HT-29 (cell line): ENCODE measurements around the gene THNSL1. TPM values are rescaled to one million over a fixed set of nuclear protein-coding genes. Genes with fewer than 3 reads are reported as not detected.
"Not testable (repeated sequence)": the region's sequence is repeated elsewhere in the genome, so short reads cannot be mapped to it uniquely, and the experiment has no call there.

Experiments
- DNase-seq: peaks from one replicate; pipeline ENCODE4 v3.0.0-alpha.2; 2015; ENCODE audit warnings: low spot score
- total RNA-seq: library from RNA; depleted of rRNA; stranded (reverse); fragments of >200 nt; shearing (Covaris generic); gene quantifications from 2 replicates; pipeline ENCODE4 v1.2.3, GENCODE V29; 2014; rRNA removed

The THNSL1 gene, protein sequence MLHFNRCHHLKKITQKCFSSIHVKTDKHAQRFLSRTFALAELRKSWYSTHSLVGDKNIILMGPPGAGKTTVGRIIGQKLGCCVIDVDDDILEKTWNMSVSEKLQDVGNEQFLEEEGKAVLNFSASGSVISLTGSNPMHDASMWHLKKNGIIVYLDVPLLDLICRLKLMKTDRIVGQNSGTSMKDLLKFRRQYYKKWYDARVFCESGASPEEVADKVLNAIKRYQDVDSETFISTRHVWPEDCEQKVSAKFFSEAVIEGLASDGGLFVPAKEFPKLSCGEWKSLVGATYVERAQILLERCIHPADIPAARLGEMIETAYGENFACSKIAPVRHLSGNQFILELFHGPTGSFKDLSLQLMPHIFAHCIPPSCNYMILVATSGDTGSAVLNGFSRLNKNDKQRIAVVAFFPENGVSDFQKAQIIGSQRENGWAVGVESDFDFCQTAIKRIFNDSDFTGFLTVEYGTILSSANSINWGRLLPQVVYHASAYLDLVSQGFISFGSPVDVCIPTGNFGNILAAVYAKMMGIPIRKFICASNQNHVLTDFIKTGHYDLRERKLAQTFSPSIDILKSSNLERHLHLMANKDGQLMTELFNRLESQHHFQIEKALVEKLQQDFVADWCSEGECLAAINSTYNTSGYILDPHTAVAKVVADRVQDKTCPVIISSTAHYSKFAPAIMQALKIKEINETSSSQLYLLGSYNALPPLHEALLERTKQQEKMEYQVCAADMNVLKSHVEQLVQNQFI
- total RNA-seq = 1.5 and 2.0 TPM in 2 replicates

DNA sequence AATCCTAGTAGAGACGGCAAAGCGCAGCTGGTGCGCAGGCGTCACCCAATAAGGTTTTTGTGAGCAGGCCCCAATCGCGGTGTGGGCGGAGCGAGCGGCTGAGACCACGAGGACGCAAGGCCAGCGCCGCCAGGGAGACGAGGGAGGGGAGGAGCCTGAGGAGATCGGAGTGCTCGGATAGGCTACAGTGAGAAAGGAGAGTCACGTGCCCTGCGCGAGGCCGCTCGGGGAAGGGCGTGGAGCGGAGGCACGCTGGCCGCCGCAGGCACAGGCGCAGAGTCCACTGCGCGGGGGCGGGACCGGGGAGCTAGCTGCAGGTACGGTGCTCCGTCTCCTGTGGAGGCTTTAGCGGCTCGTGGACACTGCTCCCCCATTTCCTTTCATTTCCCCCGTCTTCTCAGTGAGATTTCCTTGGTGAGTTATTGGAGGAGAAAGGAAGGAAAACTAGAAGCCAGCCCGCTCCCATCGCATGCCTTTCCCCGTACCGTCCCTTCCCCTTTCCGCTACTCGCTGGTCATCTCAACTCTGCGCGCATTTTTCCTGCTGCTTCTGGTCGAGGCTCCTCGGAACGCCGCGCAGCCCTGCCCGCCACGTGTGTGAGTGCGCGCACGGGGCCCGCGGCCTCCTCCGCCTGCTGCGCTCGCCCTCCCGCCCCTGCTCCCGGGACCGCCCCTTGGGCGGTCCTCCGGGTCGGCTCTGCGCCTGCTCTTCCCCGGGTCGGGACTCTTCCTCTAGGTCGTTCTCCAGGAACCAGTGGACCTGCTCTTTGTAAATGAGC lies at the start of gene THNSL1:
Gene THNSL1, plus strand, starts transcription at position 237 of the 778 bp plus-strand sequence. CDS start 6,612 bp downstream, outside the sequence.
- peak; percentile 98 for DNase-seq

DNA sequence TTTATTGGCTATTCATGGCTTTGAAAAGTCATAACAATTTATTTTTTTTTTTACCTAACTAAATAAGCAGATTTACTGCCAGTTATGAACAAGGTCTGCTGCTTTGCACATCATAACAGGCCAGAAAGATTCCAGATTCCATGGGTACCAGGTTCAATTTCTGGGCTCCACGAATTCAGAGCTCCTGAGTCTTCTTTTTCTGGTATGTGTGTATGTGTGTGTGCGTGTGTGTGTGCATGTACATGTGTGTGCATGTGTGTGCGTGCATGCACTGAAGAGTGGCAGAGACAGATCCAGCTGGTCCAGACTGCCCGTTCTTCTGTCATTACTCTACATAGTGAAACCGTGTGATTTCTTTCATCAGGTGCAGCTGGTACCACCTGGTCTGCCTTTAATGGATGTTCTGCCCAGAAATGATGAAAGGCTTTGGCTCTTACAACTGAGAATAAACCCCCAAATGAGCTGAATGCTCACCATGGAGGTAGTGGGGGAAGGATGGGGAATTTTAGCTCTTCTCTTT lies 49.4 kb upstream of the THNSL1 start:
- DNase-seq = no peak

GRCh38 chr10:24968349-24968748 lies 48.1 kb upstream of the THNSL1 start:
- no peak for DNase-seq

DNA sequence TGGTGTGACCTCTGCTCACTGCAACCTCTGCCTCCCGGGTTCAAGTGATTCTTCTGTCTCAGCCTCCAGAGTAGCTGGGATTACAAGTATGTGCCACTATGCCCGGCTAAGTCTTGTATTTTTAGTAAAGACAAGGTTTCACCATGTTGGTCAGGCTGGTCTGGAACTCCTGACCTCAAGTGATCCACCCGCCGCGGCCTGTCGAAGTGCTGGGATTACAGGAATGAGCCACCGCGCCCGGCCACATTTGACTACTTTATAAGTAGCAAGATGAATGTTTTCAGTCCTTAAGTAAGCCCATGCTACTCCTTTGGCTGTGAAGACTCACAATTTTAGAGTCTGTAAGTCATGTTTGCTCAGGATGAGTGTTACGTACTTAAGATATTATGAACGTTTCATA lies 47.5 kb upstream of the THNSL1 start:
- not testable (repeated sequence) for DNase-seq

DNA sequence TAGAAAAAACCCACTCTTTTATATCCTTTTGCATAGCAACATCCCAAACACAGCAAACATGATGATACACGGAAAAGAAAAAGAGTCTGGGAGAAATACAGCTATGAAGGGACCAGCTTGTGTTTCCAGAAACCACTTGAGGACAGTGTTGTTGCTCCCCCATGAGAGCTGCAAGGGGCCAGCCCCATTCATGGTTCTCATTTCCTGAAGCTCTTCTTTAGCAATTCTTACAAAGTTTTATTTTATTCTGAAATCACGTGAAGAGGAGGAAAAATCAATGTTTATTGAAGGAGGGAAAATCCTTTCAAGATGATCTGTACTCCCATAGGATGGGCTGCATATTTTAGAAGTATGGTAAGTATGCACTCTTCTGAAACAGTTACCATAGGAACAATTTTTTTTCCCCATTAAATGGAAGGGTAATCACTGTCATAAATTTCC lies 46.6 kb upstream of the THNSL1 start:
- no peak for DNase-seq

DNA sequence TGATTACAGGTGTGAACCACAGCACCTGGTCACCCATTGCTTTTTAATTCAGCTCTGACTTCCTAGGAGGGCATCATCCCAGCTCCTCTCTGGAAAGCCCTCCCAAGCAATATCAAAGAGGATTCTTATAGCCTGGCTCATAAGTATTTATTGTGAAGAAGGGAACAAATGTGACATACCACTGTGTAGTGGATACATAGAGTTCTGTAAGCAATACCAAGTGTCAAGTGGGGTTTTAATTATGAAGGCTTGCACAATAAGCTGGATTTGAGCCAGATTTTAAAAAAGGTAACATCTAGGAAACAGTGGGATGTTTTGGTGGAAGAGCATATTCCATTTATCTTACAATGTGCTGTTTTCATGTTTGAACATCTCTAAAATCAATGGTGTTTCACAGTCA lies 45.0 kb upstream of the THNSL1 start:
- DNase-seq = no peak

- no peak for DNase-seq
Observed at GRCh38 chr10:24973163-24973562, 43.2 kb upstream of the THNSL1 start.

GRCh38 chr10:24974976-24975375 lies 41.4 kb upstream of the THNSL1 start:
- DNase-seq = no peak

DNA sequence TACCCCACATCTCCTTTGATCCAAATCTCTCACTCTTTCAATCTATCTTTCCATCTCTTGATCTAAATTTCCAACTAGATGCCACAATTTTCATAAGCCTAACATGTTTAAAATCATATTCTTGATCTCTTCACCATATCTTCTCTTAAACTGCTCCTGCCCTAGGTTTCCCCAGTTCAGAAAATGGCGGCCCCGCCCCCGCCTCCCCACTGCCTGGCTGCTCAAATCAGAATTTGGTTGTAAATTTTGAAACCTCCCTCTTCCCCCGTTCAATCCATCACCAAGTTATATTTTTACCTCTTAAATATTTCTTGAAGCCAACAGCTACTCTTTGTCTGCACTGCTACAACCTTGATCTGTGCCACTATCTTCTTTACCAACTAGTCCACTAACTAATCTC lies 36.7 kb upstream of the THNSL1 start:
- DNase-seq = no peak

DNA sequence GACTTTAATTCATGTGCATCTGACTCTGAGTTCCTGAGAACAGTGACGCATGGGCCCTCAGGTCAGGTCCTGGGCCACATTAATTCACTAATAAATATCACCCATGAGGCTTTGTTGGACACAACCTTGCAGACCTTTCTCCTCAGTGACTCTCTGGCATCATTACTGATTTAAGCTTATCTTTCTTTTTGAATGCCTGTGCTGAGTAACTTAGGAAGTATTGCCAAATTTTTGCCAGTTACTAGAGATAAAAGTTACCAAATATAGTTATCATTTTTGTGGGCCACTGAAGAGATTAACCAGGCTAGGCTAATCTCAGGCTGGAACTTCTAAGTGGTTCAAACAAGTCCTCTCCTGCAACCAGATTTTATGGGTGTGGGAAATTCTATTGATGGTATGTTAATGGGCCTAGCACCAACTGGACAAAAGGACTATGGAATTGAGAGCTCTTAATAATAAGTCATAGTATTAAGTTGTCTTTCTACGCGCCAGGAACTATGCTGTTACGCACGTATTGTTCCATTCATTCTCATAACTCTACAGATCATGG lies 35.2 kb upstream of the THNSL1 start:
- no peak for DNase-seq

DNA sequence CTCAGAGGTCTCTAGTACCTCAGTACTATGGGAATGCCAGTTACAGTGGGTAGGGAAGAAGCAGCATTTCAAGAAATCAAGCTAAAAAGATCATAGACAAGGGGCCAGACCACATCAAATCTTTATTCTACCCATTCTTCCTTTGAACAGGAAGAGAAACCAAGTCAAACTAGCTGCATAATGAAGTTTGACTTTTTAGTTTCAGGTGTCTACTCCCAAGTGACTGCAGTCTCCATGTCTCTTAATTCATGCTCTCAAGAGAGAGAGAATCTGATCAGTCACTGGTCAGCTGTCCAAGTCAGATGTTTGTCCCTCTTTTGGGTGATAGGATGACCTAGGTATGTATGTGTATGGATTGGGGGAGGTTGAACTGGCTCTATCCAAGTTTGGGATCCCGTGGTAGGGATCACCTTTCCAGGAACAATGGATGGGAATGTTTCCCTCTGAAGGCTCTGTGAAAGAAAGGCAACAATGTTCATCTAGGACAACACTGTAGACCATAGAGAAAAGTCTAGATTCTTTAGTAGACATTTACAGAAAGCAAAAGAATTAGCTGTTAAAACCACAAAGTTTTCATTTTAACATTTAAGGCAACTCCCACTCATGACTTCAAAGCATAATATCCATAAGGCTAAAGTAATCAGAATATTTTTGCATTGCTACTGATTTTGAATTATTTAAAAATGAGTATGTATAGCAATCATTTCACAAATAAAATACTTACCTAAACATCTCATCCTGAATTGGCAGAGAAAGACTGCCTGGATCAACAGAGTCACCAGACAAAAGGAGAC lies 33.9 kb upstream of the THNSL1 start:
- no peak for DNase-seq

DNA sequence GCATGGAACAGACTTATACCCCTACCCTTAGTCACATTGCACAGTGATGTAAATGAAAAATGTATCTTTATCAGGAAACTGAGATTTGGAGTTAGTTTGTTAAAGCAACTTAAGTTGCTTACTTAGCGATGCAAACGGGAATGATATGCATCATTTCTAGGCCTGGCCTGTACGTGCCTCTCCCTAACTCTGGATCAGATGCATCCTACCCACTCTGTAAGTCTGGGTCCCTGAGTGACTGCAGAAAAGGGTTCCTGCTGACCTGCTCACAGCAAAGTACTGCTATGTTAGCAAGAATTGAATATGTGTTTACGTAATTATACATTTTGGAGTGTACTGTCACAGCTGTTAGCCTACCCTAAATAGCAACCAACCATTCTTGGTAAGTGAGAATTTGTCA lies 33.3 kb upstream of the THNSL1 start:
- DNase-seq = no peak

GRCh38 chr10:24983946-24984345 lies 32.5 kb upstream of the THNSL1 start:
- no peak for DNase-seq

DNA sequence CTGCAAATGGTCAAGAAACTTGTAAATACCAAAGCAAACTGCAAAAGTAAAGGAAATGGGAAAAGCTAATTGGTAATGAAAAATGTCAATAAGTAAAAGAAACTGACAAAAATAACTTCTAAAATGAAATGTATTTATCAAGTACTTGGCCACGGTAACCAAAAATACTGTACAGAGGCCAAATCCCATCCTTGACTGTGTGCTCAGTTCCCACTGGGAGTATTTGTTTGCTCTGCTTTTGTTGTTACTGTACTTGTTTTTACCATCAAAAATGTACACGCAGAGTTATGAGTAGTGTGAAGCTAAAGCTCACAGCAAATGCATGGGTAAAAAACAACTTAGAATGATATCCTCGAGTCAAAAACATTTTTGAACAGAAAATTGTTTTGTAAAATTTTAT lies 31.5 kb upstream of the THNSL1 start:
- DNase-seq = no peak

GRCh38 chr10:24988831-24989640 lies 27.4 kb upstream of the THNSL1 start:
- no peak for DNase-seq

- DNase-seq = no peak
Observed at GRCh38 chr10:24989867-24990266, 26.5 kb upstream of the THNSL1 start.

DNA sequence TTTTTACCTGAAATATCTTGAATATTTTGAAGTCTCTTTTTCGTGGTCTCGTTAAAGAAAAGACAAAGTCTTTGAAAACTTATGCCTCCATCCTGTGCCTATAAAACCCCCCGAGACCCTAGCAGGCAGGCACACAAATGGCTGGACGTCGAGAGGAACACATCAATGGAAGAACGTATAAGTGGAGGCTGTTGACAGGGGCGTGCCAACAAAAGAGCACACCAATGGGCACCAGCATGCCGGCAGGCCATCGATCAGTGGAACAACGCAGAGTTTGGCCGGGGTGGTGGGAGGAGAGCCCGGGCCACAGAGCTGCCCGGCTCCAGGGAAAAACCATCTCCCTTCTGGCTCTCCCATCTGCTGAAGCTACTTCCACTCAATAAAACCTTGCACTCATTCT lies 25.1 kb upstream of the THNSL1 start:
- no peak for DNase-seq

GRCh38 chr10:24992512-24993133 lies 23.8 kb upstream of the THNSL1 start:
- DNase-seq = no peak

DNA sequence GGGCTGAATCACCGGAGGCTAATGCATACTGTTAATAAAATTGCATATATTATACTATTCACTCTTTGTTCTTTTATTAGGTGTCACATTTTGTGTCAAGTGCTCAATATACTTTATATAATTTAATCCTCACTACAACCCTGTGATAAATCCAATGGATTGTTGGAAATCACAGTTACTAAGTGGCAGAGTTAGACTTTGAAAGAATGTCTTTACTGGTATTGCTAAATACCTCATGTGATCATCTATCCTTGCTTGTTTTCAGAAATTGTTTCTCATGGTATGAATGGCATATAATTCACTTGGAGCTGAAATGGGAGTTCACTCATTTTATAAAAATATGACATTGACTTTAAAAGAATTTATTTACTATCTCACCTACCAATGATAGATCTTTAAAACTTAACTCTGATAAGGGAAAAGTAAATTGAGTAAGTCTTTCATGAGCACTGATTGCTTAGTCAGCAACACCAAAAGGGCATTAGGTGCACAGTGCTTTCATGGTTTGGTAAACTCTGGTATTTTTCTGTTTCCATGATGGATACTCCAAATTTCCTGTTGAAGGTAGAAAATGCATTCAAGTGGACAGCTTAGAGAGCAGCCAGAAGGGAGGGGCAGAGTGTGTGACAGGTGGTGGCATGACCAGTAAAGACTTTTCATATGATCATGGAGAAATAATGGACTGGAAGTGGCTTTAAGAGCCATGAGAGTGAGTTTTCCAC lies 23.0 kb upstream of the THNSL1 start:
- DNase-seq = no peak
